B cell (primary cell): ENCODE data around the gene CCNB1. TPM values are rescaled to one million over a fixed set of nuclear protein-coding genes. Genes with fewer than 3 reads are reported as not detected.

Experiments
- ATAC-seq: fragments of 200-7000 bp; cut with Tn5 transposase; one replicate; pipeline ENCODE4 v1.10.0; 2021; ENCODE audit warnings: low read depth, mild to moderate bottlenecking, moderate number of reproducible peaks, moderate library complexity
- CTCF ChIA-PET: fragments of 350-600 bp; sonication (Branson Sonifier 250); formaldehyde crosslinking; loops from one replicate; lab custom pipeline; 2021; ENCODE audit warnings: antibody characterized with exemption, inconsistent platforms; lab: Charles Lee
- POLR2A ChIA-PET: fragments of 350-600 bp; sonication (Branson Sonifier 250); formaldehyde crosslinking; loops from one replicate; lab custom pipeline; 2021; ENCODE audit warnings: antibody characterized with exemption; lab: Charles Lee
- DNase-seq: peaks from one replicate; pipeline ENCODE4 v3.0.0; 2013
- H2AFZ ChIP-seq: 2 replicates; pipeline ENCODE4 v1.6.1; 2012; ENCODE audit warnings: mild to moderate bottlenecking, low read depth, low read length; ENCODE audit not compliant: insufficient read depth, poor library complexity, severe bottlenecking
- H3K27ac ChIP-seq, 2 donors: 1 replicate in 1 of 2; 2 replicates in 1 of 2; pipeline ENCODE4 v1.5.1; 2012 to 2013; ENCODE audit warnings: low read length in 2 of 2, mild to moderate bottlenecking in 2 of 2, moderate library complexity in 1 of 2
- H3K27me3 ChIP-seq, 4 experiments: fragments of 200-600 bp in 1 of 4; sonication (generic) in 1 of 4; replicated peaks in 1 of 4; 1 replicate in 2 of 4; 2 replicates in 2 of 4; pipeline versions ENCODE4 v1.6.1 to v1.7.0; 2013 to 2016; ENCODE audit warnings: low read length in 3 of 4, mild to moderate bottlenecking in 2 of 4, mixed read lengths in 1 of 4, moderate library complexity in 1 of 4; ENCODE audit not compliant: insufficient read depth in 4 of 4, control insufficient read depth in 3 of 4; ENCODE audit errors: control extremely low read depth in 1 of 4
- H3K36me3 ChIP-seq, 2 experiments: replicated peaks in 1 of 2; 1 replicate in 1 of 2; 2 replicates in 1 of 2; pipeline versions ENCODE4 v1.6.1 to v1.7.1; 2013; ENCODE audit warnings: low read length in 1 of 2; ENCODE audit not compliant: insufficient read depth in 2 of 2, control insufficient read depth in 1 of 2; ENCODE audit errors: control extremely low read depth in 1 of 2, extremely low read depth in 1 of 2
- H3K4me1 ChIP-seq, 2 donors: fragments of 200-600 bp in 1 of 2; sonication (generic) in 1 of 2; 1 replicate in 1 of 2; 2 replicates in 1 of 2; pipeline versions ENCODE4 v1.5.1 to v1.6.1; 2013 to 2017; ENCODE audit warnings: low read length in 2 of 2; ENCODE audit not compliant: control insufficient read depth in 2 of 2, insufficient read depth in 2 of 2
- H3K4me2 ChIP-seq: replicated peaks from 2 replicates; pipeline ENCODE3; 2012; ENCODE audit warnings: mild to moderate bottlenecking, low read depth, low read length; ENCODE audit not compliant: poor library complexity, severe bottlenecking
- H3K4me3 ChIP-seq, 5 experiments: fragments of 200-600 bp in 1 of 5; sonication (generic) in 1 of 5; 1 replicate in 3 of 5; 2 replicates in 2 of 5; pipeline versions ENCODE4 v1.5.1 to v1.7.0; 2011 to 2016; ENCODE audit warnings: low read length in 4 of 5, mild to moderate bottlenecking in 4 of 5, low read depth in 2 of 5, control low read depth in 1 of 5, moderate library complexity in 1 of 5; ENCODE audit not compliant: insufficient read depth in 1 of 5; ENCODE audit errors: control extremely low read depth in 1 of 5, extremely low read depth in 1 of 5
- H3K79me2 ChIP-seq: fragments of 200-600 bp; sonication (generic); one replicate; pipeline ENCODE4 v1.6.0; 2016; ENCODE audit warnings: low read length; ENCODE audit not compliant: control insufficient read depth, insufficient read depth
- H3K9ac ChIP-seq: fragments of 200-600 bp; sonication (generic); 2 replicates; pipeline ENCODE4 v1.6.1; 2017; ENCODE audit warnings: mild to moderate bottlenecking, low read length, moderate library complexity
- H3K9me3 ChIP-seq, 3 donors: one replicate each; pipeline versions ENCODE4 v1.6.1 to v1.7.1; 2013; ENCODE audit warnings: low read length in 2 of 3; ENCODE audit not compliant: control insufficient read depth in 2 of 3, insufficient read depth in 1 of 3; ENCODE audit errors: control extremely low read depth in 1 of 3
- H4K20me1 ChIP-seq: 2 replicates; pipeline ENCODE4 v1.6.0; 2012; ENCODE audit warnings: mild to moderate bottlenecking, low read length; ENCODE audit not compliant: insufficient read depth, control insufficient read depth, poor library complexity, severe bottlenecking
- H3K27ac Mint-ChIP-seq: one replicate; pipeline ENCODE4 v1.8.0; 2021; ENCODE audit warnings: mixed read lengths
- H3K27me3 Mint-ChIP-seq: one replicate; pipeline ENCODE4 v1.8.0; 2021; ENCODE audit warnings: mixed read lengths
- H3K4me1 Mint-ChIP-seq: one replicate; pipeline ENCODE4 v1.8.0; 2021; ENCODE audit warnings: mixed read lengths
- H3K4me3 Mint-ChIP-seq: one replicate; pipeline ENCODE4 v1.8.0; 2021; ENCODE audit warnings: mixed read lengths
- H3K9me3 Mint-ChIP-seq: one replicate; pipeline ENCODE4 v1.8.0; 2022; ENCODE audit warnings: mixed read lengths; ENCODE audit not compliant: insufficient read depth
- EZH2 ChIP-seq: IDR thresholded peaks from 2 replicates; pipeline ENCODE4 v1.6.1; 2012; ENCODE audit warnings: borderline replicate concordance, low read depth, mild to moderate bottlenecking, moderate library complexity, low read length; ENCODE audit not compliant: insufficient read depth, poor library complexity, severe bottlenecking
- WGBS: methylation state at CpG from one replicate; pipeline ENCODE4 v1.1.5; 2013; ENCODE audit warnings: missing lambda C conversion rate; ENCODE audit not compliant: insufficient coverage; 5-methylcytosine and 5-hydroxymethylcytosine counted together
- intact Hi-C: fragments of 100-400 bp; cut with micrococcal nuclease; formaldehyde crosslinking; loops from one replicate; pipeline ENCODE4 v1.10.0; 2022
- polyA plus RNA-seq: library from polyadenylated mRNA; depleted of rRNA; stranded (reverse); fragments of >200 nt; gene quantifications from 2 replicates; pipeline ENCODE4 v1.2.3, GENCODE V29; 2012
- total RNA-seq, 2 donors: library from RNA; stranded (reverse); fragments of 120-200 nt in 1 of 2; gene quantifications; 1 replicate in 1 of 2; 2 replicates in 1 of 2; pipeline versions ENCODE4 v1.2.3 to v1.2.4, GENCODE V29; 2013 to 2022
- TF ChIP-seq, protein P1 (sequence below): fragments of 200-600 bp; IDR thresholded peaks from one replicate; pipeline ENCODE4 v1.8.0; 2022; ENCODE audit warnings: antibody characterized with exemption, mild to moderate bottlenecking

CCNB1 gene
- total and polyA plus RNA-seq, 2 donors (not counting 1 experiment from before 2014, with no cell fraction given): 2.7 to 8.6 TPM

DNA sequence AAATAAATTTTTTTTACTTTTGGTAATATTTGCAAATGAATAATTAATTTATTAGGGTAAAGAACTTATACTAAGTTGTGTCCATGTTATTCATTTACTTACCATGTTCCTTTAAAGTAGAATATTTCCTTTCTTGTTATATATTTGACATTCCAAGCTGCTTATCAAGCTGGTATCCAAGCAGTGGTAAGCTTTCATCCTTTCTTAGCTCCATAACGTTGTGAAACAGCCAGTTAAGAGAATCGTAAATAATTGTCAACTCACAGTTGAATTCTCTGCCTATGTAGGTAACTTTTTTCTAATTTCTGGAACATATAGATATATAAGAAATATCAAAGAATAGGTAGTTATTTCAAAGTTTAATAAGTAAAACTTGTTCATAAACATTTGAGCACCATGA is 36.7 kb upstream of the CCNB1 start:
- Histone ChIP-seq H3K4me1 (peaks cover 0 to 2% of the 10 kb centered on the region in 2 donors), H3K27me3 (no peaks in the 10 kb centered on the region), H4K20me1 (no peaks in the 10 kb centered on the region), H3K79me2 (no peaks in the 10 kb centered on the region), H3K9ac (no peak overlapping the region), H3K4me3 (no peak overlapping the region), H3K27ac (no peak overlapping the region), H3K36me3 (peaks cover 3 to 25% of the 10 kb centered on the region in 2 experiments), H3K4me2 (no peak overlapping the region), H2AFZ (no peak overlapping the region), H3K9me3 (no peaks in the 10 kb centered on the region)
- Mint-ChIP-seq H3K27ac (no peak overlapping the region), H3K27me3 (no peaks in the 10 kb centered on the region), H3K4me1 (peaks cover 14% of the 10 kb centered on the region), H3K9me3 (no peaks in the 10 kb centered on the region), H3K4me3 (no peak overlapping the region)
- intact Hi-C loops: no loop called here
- ChIA-PET POLR2A (no interaction called here), CTCF (no interaction called here)
- DNase-seq: no peak
- WGBS: no CpG with 5 or more reads among the region's 2 CpGs
- TF ChIP-seq, protein P1, sequence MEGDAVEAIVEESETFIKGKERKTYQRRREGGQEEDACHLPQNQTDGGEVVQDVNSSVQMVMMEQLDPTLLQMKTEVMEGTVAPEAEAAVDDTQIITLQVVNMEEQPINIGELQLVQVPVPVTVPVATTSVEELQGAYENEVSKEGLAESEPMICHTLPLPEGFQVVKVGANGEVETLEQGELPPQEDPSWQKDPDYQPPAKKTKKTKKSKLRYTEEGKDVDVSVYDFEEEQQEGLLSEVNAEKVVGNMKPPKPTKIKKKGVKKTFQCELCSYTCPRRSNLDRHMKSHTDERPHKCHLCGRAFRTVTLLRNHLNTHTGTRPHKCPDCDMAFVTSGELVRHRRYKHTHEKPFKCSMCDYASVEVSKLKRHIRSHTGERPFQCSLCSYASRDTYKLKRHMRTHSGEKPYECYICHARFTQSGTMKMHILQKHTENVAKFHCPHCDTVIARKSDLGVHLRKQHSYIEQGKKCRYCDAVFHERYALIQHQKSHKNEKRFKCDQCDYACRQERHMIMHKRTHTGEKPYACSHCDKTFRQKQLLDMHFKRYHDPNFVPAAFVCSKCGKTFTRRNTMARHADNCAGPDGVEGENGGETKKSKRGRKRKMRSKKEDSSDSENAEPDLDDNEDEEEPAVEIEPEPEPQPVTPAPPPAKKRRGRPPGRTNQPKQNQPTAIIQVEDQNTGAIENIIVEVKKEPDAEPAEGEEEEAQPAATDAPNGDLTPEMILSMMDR: no peak
- no peak for TF ChIP-seq EZH2
- no peak for ATAC-seq

DNA sequence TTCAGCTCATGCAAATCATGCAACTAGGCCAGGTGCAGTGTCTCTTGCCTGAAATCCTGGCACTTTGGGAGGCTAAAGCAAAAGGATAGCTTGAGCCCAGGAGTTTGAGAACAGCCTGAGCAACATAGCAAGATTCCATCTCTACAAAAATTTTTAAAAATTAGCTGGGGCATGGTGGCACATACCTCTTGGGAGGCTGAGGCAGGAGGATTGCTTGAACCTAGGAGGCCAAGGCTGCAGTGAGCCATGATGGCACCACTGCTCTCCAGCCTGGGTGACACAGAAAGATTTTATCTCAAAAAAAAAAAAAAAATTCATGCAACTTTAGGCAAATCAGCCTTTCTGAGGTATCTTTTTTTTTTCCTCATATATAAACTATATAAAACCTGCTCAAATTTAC is 35.6 kb upstream of the CCNB1 start:
- ChIA-PET CTCF (no interaction called here), POLR2A (no interaction called here)
- intact Hi-C loops: no loop called here
- no peaks in the 10 kb centered on the region for H3K9me3 ChIP-seq
- no peak overlapping the region for H3K4me3 ChIP-seq
- no peaks in the 10 kb centered on the region for H3K27me3 ChIP-seq
- no peak overlapping the region for H3K9ac ChIP-seq
- H3K4me1 ChIP-seq: peaks cover 5 to 11% of the 10 kb centered on the region in 2 donors
- DNase-seq (no peak), ATAC-seq (no peak)
- H3K4me3 Mint-ChIP-seq: no peak overlapping the region
- no peaks in the 10 kb centered on the region for H3K9me3 Mint-ChIP-seq
- H3K36me3 ChIP-seq: peaks cover 3 to 19% of the 10 kb centered on the region in 2 experiments
- no peaks in the 10 kb centered on the region for H3K79me2 ChIP-seq
- H3K27ac ChIP-seq: no peak overlapping the region
- no peak overlapping the region for H3K4me2 ChIP-seq
- no peak overlapping the region for H2AFZ ChIP-seq
- H3K4me1 Mint-ChIP-seq: peaks cover 24% of the 10 kb centered on the region
- H4K20me1 ChIP-seq: no peaks in the 10 kb centered on the region
- H3K27me3 Mint-ChIP-seq: no peaks in the 10 kb centered on the region
- TF ChIP-seq, protein P1: no peak
- no peak for TF ChIP-seq EZH2
- no peak overlapping the region for H3K27ac Mint-ChIP-seq
